SKM-1 (cell line): Measurements from ENCODE around the gene CALCOCO1.
A peak's percentile ranks its signal among the peaks of the same experiment; 100 is the strongest.
"Not testable (repeated sequence)": the region's sequence is repeated elsewhere in the genome, so short reads cannot be mapped to it uniquely, and the experiment has no call there.

Source experiments
- DNase-seq: peaks from one replicate; lab custom pipeline; 2025; ENCODE audit not compliant: unreplicated experiment; lab: John Stamatoyannopoulos, UW

The CALCOCO1 gene, protein sequence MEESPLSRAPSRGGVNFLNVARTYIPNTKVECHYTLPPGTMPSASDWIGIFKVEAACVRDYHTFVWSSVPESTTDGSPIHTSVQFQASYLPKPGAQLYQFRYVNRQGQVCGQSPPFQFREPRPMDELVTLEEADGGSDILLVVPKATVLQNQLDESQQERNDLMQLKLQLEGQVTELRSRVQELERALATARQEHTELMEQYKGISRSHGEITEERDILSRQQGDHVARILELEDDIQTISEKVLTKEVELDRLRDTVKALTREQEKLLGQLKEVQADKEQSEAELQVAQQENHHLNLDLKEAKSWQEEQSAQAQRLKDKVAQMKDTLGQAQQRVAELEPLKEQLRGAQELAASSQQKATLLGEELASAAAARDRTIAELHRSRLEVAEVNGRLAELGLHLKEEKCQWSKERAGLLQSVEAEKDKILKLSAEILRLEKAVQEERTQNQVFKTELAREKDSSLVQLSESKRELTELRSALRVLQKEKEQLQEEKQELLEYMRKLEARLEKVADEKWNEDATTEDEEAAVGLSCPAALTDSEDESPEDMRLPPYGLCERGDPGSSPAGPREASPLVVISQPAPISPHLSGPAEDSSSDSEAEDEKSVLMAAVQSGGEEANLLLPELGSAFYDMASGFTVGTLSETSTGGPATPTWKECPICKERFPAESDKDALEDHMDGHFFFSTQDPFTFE

GRCh38 chr12:53727310-53728041, at the start of gene CALCOCO1:
TSS of gene CALCOCO1 (minus strand) at chr12:53727452. CDS start at chr12:53725242, 2,210 bp downstream.
- peak; percentile 78 for DNase-seq

GRCh38 chr12:53776872-53777271, 49.6 kb upstream of the CALCOCO1 start:
- no peak for DNase-seq

DNA sequence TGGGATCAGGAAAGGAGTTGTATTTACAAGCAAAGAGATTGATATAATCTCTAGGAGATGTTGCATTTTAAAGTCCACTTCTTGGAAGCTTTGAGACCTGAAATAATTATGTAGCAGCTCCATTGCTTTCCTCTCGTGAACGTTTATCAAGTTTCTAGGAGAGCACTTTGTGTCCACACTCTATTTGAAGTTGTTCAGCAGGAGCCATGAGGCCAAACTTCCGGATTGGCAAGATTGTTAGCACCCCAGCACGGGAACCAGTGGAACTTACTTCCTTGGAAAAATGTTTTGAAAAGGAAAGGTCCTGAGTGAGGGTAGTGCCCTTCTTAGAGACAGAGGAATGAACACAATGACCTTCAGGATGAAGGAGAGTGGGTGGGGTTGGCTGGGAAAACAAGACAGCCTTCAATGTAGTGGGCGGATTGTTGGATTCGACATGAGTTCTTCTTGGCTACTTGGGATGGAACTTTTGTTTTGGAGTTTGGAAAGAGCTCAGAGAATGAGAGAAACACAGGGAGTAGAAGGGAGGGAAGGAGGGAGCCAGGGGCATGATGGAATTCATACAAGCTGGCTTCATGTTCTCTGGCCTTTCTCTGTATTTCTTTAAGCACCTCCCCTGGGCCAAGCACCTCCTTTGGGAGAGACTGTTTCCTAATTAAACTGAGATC, 48.4 kb upstream of the CALCOCO1 start:
- DNase-seq: no peak

- no peak for DNase-seq
Measured at GRCh38 chr12:53770281-53770680, 43.0 kb upstream of the CALCOCO1 start.

- no peak for DNase-seq
Measured at GRCh38 chr12:53768976-53769375, 41.7 kb upstream of the CALCOCO1 start.

- no peak for DNase-seq
Measured at GRCh38 chr12:53766881-53767280, 39.6 kb upstream of the CALCOCO1 start.

GRCh38 chr12:53765891-53766290, 38.6 kb upstream of the CALCOCO1 start:
- DNase-seq: no peak

GRCh38 chr12:53764615-53765014, 37.4 kb upstream of the CALCOCO1 start:
- DNase-seq: no peak

- DNase-seq: not testable (repeated sequence)
Measured at GRCh38 chr12:53762793-53763192, 35.5 kb upstream of the CALCOCO1 start.

GRCh38 chr12:53761306-53761705, 34.1 kb upstream of the CALCOCO1 start:
- DNase-seq: no peak

DNA sequence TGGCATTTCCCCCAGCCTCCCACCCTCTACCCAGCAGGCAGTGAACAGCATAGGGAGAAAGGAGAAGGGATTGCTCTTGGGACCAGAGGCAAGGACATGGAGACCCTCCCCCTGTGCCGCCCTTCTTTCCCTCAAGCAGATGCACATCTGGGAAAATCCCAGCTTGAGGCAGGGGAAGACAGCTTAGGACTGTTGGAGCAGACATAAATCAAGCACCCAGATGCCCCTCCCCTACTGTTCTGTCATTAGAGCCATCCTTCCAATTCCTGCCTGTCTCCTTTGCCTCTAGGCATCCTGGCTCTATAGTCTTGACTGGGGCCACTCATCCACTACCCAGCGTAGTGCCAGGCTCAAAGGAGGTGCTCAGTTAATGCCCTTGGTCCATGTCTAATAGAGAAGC, 32.0 kb upstream of the CALCOCO1 start:
- DNase-seq: no peak

GRCh38 chr12:53758730-53759103, 31.5 kb upstream of the CALCOCO1 start:
- no peak for DNase-seq

- DNase-seq: no peak
Measured at GRCh38 chr12:53758081-53758729, 31.0 kb upstream of the CALCOCO1 start.

- DNase-seq: peak; percentile 0
Measured at GRCh38 chr12:53757101-53757770, 30.0 kb upstream of the CALCOCO1 start.

DNA sequence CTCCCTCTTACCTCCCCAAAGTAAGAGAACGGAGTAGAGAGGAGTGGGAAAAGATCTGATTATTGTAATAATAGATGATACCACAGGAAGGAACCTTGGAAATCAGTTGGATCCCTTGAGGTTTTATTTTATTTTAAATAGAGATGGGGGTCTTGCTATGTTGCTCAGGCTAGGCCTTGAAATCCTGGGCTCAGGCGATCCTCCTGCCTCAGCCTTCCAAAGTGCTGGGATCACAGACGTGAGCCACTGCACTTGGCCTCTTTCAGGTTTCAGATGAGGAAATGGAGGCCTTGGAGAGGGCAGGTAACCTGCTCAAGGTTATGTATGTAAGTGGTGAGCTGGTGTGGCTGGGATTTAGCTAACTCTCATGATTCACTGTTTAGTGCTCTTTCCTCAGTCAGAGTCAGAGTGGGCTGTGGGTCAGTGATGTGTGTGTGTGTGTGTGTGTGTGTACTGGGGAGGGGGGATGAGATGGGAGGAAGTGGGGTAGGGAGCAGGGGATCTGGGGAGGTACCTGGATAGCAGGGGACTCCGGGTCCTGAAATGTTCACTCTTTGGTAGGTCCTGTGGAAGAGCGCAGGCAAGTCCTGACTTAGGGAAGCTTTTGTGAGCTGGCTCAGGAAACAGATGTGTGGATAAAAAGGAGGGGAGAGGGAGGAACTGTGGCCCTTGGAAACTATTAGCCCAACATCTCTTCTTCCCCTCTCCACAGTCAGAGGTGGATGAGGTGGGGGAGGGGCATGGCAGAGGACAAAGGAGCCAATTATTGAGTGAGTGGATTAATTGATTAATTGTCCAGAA, 29.2 kb upstream of the CALCOCO1 start:
- DNase-seq: no peak

DNA sequence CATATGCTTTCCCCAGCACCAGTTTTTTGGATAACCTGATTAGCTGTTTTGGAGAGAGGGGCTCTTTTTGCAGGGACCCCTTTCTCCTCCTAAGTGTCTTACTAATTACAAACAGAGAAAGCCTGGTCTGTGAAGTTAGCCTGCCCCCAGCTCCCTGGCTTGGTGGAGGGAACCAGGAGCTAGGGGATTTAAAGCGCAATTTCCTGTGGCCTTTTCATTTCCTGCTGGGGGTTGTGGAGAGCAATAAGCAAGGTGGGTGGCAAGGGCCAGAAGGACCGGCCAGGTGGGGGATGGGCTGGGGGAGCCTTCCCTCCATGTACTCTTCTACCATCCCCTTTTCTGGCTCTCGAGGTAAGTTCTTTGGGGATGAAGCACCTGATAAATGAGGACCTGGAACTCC, 28.6 kb upstream of the CALCOCO1 start:
- no peak for DNase-seq

DNA sequence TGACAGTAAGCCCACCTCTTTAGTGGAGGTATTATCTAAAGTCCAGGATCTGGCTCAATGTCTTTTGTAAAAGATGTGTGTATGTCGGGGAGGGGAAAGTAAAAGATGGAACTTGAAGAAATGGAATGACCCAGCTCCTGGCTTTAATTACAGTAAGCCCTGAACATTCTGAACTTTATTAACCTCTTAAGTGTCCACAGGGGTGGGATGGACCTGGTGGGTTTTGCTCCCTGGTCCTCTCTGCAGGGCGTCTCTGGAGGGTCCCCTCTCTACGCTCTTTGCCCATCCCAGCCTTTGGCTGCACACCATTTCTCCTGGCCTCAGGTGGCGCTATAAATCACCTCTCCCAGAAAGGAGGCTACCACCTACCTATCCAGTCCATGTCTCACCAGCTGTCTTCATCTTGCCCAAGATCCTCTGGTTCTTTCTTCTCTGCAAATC, 28.2 kb upstream of the CALCOCO1 start:
- DNase-seq: no peak

DNA sequence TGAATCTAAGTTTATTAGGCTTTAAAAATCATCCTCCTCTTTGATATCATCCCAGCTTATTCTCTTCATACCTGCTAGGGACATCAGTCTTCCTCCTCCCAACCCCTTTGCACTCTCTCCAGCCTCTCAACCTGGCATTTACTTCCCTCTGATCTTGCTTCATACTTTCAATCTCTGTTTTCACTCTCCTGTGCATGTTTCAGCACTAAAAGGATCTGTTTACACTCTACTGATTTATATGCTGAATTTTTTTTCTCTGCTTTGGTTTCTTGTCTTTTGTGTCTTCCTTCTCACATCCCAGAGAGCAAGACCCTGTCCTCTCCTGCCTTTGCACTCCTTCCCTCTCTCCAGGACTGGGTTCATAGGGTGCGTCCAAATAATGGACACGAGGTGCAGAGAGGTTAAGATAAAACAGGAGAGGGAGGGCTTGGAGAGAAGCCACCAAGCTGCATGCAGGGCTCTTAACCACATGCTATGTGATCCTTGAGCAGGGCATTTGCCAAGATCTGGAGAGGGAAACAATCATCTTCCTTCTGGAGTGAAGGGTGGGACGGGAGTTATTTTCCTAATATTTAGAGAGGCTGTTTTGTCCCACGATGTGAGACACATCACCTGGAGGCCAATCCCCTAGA, 27.5 kb upstream of the CALCOCO1 start:
- DNase-seq: no peak

GRCh38 chr12:53754188-53754585, 26.9 kb upstream of the CALCOCO1 start:
- DNase-seq: no peak
